Subcutaneous adipose tissue (tissue), 4 donors: Measurements from ENCODE around the gene MX1. TPM values are rescaled to one million over a fixed set of nuclear protein-coding genes. Genes with fewer than 3 reads are reported as not detected.

ENCODE experiments used
- total RNA-seq, 4 donors: library from RNA; depleted of rRNA; stranded (reverse); fragments of >200 nt; gene quantifications; one replicate each; pipeline ENCODE4 v1.1.0, GENCODE V29; 2016
- TF ChIP-seq, protein P1 (sequence below): fragments of 450-650 bp; IDR thresholded peaks from one replicate; pipeline ENCODE4 v1.5.1; 2016; ENCODE audit warnings: low read depth, mild to moderate bottlenecking, control low read depth, antibody characterized with exemption, moderate library complexity

Gene MX1
- total RNA-seq, 4 donors from 2014 or later, result 12.6 to 47.5 (median 29.4) TPM

GRCh38 chr21:41446586-41446985 lies 20.5 kb downstream of the MX1 start:
- TF ChIP-seq, protein P1, sequence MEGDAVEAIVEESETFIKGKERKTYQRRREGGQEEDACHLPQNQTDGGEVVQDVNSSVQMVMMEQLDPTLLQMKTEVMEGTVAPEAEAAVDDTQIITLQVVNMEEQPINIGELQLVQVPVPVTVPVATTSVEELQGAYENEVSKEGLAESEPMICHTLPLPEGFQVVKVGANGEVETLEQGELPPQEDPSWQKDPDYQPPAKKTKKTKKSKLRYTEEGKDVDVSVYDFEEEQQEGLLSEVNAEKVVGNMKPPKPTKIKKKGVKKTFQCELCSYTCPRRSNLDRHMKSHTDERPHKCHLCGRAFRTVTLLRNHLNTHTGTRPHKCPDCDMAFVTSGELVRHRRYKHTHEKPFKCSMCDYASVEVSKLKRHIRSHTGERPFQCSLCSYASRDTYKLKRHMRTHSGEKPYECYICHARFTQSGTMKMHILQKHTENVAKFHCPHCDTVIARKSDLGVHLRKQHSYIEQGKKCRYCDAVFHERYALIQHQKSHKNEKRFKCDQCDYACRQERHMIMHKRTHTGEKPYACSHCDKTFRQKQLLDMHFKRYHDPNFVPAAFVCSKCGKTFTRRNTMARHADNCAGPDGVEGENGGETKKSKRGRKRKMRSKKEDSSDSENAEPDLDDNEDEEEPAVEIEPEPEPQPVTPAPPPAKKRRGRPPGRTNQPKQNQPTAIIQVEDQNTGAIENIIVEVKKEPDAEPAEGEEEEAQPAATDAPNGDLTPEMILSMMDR, result no peak

DNA sequence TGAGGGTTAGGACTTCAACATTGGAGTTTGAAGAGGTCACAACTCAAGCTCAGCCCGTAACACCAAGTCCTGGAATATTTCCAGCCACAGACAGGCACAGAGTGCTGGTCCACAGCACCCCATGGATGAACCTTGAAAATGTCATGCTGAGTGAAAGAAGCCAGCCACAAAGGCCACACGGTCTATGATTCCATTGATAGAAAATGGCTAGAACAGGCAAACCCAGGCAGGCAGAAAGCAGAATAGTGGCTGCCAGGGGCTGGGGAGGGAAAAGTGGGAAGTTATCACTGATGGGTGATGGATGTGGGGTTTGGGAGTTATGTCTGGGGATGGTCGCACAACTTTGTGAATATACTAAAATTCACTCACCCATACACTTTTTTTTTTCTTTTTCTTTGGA lies 21.3 kb downstream of the MX1 start:
- TF ChIP-seq, protein P1, result no peak

- TF ChIP-seq, protein P1, result no peak
Observed at GRCh38 chr21:41449613-41450012, 23.6 kb downstream of the MX1 start.

GRCh38 chr21:41451753-41452676 lies 26.0 kb downstream of the MX1 start:
- TF ChIP-seq, protein P1, result no peak

DNA sequence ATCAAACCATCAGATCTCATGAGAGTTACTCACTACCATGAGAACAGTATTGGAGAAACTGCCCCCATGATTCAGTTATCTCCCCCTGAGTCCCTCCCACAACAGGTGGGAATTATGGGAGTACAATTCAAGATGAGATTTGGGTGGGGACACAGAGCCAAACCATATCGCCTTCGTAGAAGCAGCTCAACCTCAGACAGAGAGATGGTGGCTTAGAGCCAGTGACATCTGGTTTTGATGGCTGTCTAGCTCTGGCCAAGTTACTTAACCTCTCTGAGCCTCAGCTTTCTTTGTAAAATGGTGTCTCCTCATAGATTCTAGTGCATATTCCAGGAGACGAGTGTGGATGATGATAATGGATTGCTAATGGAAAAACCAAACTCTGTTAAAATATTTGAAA lies 27.2 kb downstream of the MX1 start:
- TF ChIP-seq, protein P1, result no peak

- TF ChIP-seq, protein P1, result no peak
Observed at GRCh38 chr21:41453761-41454160, 27.7 kb downstream of the MX1 start.

GRCh38 chr21:41458121-41458520 lies 32.1 kb downstream of the MX1 start:
- TF ChIP-seq, protein P1, result no peak
